Bronchial epithelial cell (primary cell): ENCODE results near the gene NHS. TPM values are rescaled to one million over a fixed set of nuclear protein-coding genes. Genes with fewer than 3 reads are reported as not detected.
A peak's percentile ranks its signal among the peaks of the same experiment; 100 is the strongest.

ENCODE experiments used
- DNase-seq: peaks from one replicate; pipeline ENCODE4 v3.0.0-alpha.2; 2010; ENCODE audit warnings: low read depth
- FAIRE-seq: peaks from 2 replicates; lab custom pipeline; 2011; peaks lifted over from hg19 to GRCh38; lab: Jason Lieb, UNC
- H3K27me3 ChIP-seq: 2 replicates; pipeline ENCODE4 v1.5.1; 2011; ENCODE audit warnings: low read length; ENCODE audit not compliant: control insufficient read depth, insufficient read depth
- H3K36me3 ChIP-seq: 2 replicates; pipeline ENCODE4 v1.5.1; 2011; ENCODE audit warnings: low read length; ENCODE audit not compliant: control insufficient read depth, insufficient read depth
- H3K4me3 ChIP-seq: 2 replicates; pipeline ENCODE4 v1.5.1; 2011; ENCODE audit warnings: mild to moderate bottlenecking, low read depth, low read length, control low read depth
- total RNA-seq: library from RNA; depleted of rRNA; stranded (reverse); fragments of >200 nt; gene quantifications from 2 replicates; pipeline ENCODE4 v1.2.1, GENCODE V29; 2014
- TF ChIP-seq, protein P1 (sequence below): IDR thresholded peaks from 2 replicates; pipeline ENCODE4 v1.5.1; 2011; ENCODE audit warnings: mild to moderate bottlenecking, moderate library complexity, low read length, control low read depth, inconsistent platforms; ENCODE audit not compliant: insufficient read depth, severe bottlenecking

Gene NHS
- total RNA-seq, 1 donor from 2014 or later, result 0.79 TPM

DNA sequence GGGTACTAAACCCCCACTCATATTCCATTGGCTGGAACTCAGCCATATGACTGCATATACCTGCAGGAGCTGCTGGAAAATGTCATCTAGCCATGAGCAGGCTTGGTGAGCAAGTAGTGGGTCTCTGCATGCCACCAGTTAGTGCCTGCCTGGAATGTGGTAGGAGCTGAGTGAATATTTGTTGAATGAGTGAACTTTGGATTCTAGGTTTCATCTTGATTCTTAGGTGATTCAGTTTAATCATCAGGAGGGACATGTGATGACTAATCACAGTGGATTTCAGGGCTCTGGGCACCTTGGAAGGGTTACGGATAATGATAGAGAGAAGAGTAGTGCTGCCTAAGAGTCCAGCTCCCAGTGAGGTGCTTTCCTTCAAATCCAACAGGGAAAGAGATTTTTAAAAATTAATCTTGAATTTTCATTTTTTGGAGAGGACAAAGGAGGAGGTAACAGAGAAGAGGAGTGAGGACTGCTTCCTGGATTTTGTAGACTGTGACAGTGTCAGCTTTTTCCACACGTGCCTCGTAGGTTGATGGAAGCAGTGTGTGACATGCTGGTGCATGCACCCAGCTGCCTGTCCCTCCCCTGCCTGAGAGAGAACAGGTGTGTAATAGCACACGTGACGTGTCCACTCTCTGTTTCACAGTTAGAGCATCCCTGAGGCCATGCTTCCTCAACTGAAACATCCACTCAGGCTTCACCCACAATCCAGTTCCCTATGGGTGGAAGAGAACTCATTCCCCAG is 30.4 kb downstream of the NHS start:
- DNase-seq (peak; percentile 93), FAIRE-seq (peak; percentile 89)
- Histone ChIP-seq H3K4me3 (no peak overlapping the region), H3K27me3 (no peaks in the 10 kb centered on the region), H3K36me3 (no peaks in the 10 kb centered on the region)
- TF ChIP-seq, protein P1, sequence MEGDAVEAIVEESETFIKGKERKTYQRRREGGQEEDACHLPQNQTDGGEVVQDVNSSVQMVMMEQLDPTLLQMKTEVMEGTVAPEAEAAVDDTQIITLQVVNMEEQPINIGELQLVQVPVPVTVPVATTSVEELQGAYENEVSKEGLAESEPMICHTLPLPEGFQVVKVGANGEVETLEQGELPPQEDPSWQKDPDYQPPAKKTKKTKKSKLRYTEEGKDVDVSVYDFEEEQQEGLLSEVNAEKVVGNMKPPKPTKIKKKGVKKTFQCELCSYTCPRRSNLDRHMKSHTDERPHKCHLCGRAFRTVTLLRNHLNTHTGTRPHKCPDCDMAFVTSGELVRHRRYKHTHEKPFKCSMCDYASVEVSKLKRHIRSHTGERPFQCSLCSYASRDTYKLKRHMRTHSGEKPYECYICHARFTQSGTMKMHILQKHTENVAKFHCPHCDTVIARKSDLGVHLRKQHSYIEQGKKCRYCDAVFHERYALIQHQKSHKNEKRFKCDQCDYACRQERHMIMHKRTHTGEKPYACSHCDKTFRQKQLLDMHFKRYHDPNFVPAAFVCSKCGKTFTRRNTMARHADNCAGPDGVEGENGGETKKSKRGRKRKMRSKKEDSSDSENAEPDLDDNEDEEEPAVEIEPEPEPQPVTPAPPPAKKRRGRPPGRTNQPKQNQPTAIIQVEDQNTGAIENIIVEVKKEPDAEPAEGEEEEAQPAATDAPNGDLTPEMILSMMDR, result no peak

DNA sequence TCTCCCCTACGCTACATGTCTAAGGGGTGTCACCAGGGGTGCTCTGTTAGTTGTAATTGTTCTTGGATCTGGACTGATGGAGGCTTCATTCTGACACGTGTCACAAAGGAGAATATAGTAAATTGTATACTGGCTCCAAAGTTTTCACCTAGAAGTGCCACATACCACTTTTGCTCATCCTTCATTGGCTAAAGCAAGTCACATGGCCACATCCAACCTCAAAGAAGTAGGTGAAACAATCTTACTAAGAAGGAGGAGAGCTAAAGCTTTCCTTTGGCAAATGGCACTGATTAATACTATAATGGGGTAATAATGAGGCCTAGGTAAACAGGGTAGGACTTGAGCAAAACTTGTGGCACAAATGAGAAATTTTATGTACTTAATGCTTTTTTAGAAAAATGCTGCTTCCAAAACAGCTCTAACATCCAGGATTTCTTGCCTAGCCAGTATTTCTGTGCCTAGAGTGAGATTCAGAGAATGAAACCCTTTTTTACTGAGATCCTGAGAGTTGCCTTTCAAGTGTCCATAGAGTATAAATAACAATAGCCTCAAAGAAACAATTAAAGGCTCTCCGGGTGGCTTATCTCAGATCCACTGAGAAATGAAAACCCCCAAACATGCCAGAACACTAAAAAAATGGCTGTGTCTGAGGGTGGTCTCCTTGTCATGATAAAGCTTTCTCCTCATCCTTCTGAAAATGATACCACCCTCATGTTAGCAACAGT is 34.7 kb downstream of the NHS start:
- no peaks in the 10 kb centered on the region for H3K36me3 ChIP-seq
- TF ChIP-seq, protein P1, result no peak
- FAIRE-seq (no peak), DNase-seq (no peak)
- H3K4me3 ChIP-seq, result no peak overlapping the region
- no peaks in the 10 kb centered on the region for H3K27me3 ChIP-seq

DNA sequence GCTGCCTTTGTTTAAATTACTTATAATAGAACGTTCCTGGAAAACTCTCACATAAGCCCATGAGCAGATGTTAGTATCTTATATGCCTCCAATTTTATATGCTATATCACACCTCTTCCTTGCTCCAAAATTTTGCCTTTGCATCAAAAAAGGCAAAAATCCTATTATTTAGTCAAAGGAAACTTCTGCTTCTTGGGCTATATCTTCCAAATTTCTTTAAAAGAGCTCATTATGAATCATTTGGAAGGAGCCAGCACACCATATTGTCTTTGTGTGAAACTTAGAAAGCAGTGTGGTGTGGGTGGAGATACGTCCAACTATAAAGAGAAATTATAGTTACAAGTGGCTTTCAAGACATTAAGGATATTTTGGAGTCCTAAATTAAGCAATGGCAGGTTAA is 35.7 kb downstream of the NHS start:
- Histone ChIP-seq H3K27me3 (no peaks in the 10 kb centered on the region), H3K36me3 (no peaks in the 10 kb centered on the region), H3K4me3 (no peak overlapping the region)
- DNase-seq (no peak), FAIRE-seq (no peak)
- TF ChIP-seq, protein P1, result no peak

DNA sequence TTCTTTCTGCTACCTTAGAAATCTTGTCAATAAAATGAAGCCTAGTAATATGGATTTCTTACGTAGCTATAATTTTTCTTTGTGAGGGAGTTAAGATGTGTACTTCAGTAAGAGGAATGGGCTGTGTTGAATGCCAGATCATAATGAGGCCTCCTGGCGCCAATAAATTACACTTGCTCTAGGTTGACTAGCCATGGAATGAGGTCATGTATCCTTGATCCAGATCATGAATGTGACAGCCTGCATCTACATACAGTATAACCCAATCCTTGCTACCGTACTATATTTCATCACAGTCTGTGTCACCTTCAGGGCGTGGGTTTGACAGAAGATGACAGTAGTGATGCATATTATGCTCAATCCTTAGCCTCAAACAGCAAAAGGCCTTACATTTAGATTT is 36.2 kb downstream of the NHS start:
- H3K4me3 ChIP-seq, result no peak overlapping the region
- FAIRE-seq, result no peak
- H3K27me3 ChIP-seq, result no peaks in the 10 kb centered on the region
- TF ChIP-seq, protein P1, result no peak
- no peaks in the 10 kb centered on the region for H3K36me3 ChIP-seq
- DNase-seq, result no peak

DNA sequence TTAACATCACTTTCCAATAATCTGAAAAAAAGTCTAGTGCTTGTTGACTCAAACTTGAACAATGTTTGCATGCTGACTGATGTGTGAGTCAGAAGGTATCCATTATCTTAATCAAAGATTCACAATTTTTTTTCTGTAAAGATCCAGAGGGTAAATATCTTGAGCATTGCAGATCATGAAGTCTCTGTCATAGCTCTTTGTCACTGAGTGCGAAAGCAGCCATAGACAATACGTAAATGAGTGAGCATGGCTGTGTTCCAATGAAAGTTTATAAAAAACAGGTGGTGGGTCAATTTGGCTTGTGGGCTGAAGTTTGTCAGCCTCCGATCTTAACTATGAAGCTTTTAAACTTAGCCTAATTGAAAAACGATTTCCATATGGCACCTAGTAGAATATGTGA is 37.7 kb downstream of the NHS start:
- Histone ChIP-seq H3K27me3 (no peaks in the 10 kb centered on the region), H3K4me3 (no peak overlapping the region), H3K36me3 (no peaks in the 10 kb centered on the region)
- TF ChIP-seq, protein P1, result no peak
- peak; percentile 47 for FAIRE-seq
- peak; percentile 86 for DNase-seq
